Measurements from ENCODE around the gene SPTB. TPM values are rescaled to one million over a fixed set of nuclear protein-coding genes. Genes with fewer than 3 reads are reported as not detected.

The SPTB gene
- total RNA-seq, 1 donor from 2014 or later, result 1.8 TPM

- no peak for DNase-seq (ENCODE audit: low read depth)
- TF ChIP-seq CTCF (conservative IDR thresholded peaks at IDR 0.05; ENCODE audit: low read depth, low read length), result no peak
- no peak overlapping the region for H3K4me3 ChIP-seq (ENCODE audit: low read depth, low read length)
These were observed 101.5 kb downstream of the SPTB start for GRCh38 chr14:64778104-64778754.

GRCh38 chr14:64777461-64777860 lies 102.2 kb downstream of the SPTB start:
- no peak for DNase-seq (ENCODE audit: low read depth)
- TF ChIP-seq CTCF (conservative IDR thresholded peaks at IDR 0.05; ENCODE audit: low read depth, low read length), result no peak
- no peak overlapping the region for H3K4me3 ChIP-seq (ENCODE audit: low read depth, low read length)

GRCh38 chr14:64775081-64775777 lies 104.5 kb downstream of the SPTB start:
- no peak for DNase-seq (ENCODE audit: low read depth)
- no peak for TF ChIP-seq CTCF (conservative IDR thresholded peaks at IDR 0.05; ENCODE audit: low read depth, low read length)
- H3K4me3 ChIP-seq (ENCODE audit: low read depth, low read length), result no peak overlapping the region

GRCh38 chr14:64774272-64774671 lies 105.4 kb downstream of the SPTB start:
- no peak for TF ChIP-seq CTCF (conservative IDR thresholded peaks at IDR 0.05; ENCODE audit: low read depth, low read length)
- DNase-seq (ENCODE audit: low read depth), result no peak
- no peak overlapping the region for H3K4me3 ChIP-seq (ENCODE audit: low read depth, low read length)

GRCh38 chr14:64773577-64773976 lies 106.1 kb downstream of the SPTB start:
- TF ChIP-seq CTCF (conservative IDR thresholded peaks at IDR 0.05; ENCODE audit: low read depth, low read length), result no peak
- no peak for DNase-seq (ENCODE audit: low read depth)
- H3K4me3 ChIP-seq (ENCODE audit: low read depth, low read length), result no peak overlapping the region

- TF ChIP-seq CTCF (conservative IDR thresholded peaks at IDR 0.05; ENCODE audit: low read depth, low read length), result no peak
- DNase-seq (ENCODE audit: low read depth), result no peak
- H3K4me3 ChIP-seq (ENCODE audit: low read depth, low read length), result no peak overlapping the region
These were observed 106.7 kb downstream of the SPTB start for GRCh38 chr14:64773046-64773445.
